ENCODE measurements around the gene APCDD1L.

- TF ChIP-seq SUZ12 (IDR thresholded peaks at IDR 0.05; ENCODE audit: extremely low read depth, insufficient read depth, insufficient read length) = no peak
- no peak for TF ChIP-seq ZNF274 (IDR thresholded peaks at IDR 0.05; ENCODE audit: low read depth, low read length)
- TF ChIP-seq YY1 (IDR thresholded peaks at IDR 0.05; ENCODE audit: insufficient read depth, insufficient read length) = no peak
These were observed 32.6 kb upstream of the APCDD1L start for GRCh38 chr20:58547623-58548475.
